ENCODE results near the gene BSG. TPM values are rescaled to one million over a fixed set of nuclear protein-coding genes. Genes with fewer than 3 reads are reported as not detected.

BSG gene
- total and polyA plus RNA-seq, 10 of the 15 experiments (the other 5 are each of a cell fraction or from before 2014, with no cell fraction given) = 2.8 to 297 (median 199) TPM

- SMC1A ChIA-PET (ENCODE audit: uncharacterized antibody, unreplicated experiment) = no interaction called here
- POLR2A ChIA-PET = no interaction called here
- Histone ChIP-seq H3K36me3 (ENCODE audit: control insufficient read depth in 2 of 2, insufficient read depth in 2 of 2, low read length in 1 of 2) (no peaks in the 10 kb centered on the region), H4K20me1 (ENCODE audit: control insufficient read depth, insufficient read depth) (no peaks in the 10 kb centered on the region), H3K4me3 (no peak overlapping the region), H3K4me2 (ENCODE audit: control insufficient read depth, insufficient read depth) (no peak overlapping the region), H3K27ac (ENCODE audit: control insufficient read depth, insufficient read depth) (no peak overlapping the region), H3K27me3 (replicated peaks in 1 of 2; ENCODE audit: control insufficient read depth in 2 of 2, insufficient read depth in 2 of 2, low read length in 1 of 2) (no peaks in the 10 kb centered on the region), H3K9ac (ENCODE audit: control insufficient read depth, insufficient read depth, low read length) (no peak overlapping the region), H3K4me1 (ENCODE audit: control insufficient read depth, insufficient read depth, low read length) (peaks cover 8% of the 10 kb centered on the region), H3K79me2 (ENCODE audit: control insufficient read depth, insufficient read depth, low read length) (no peaks in the 10 kb centered on the region), H2AFZ (ENCODE audit: control insufficient read depth, low read depth, low read length) (no peak overlapping the region), H3K9me3 (replicated peaks; ENCODE audit: control insufficient read depth, insufficient read depth, low read length) (no peaks in the 10 kb centered on the region)
- FAIRE-seq (no peak), DNase-seq (ENCODE audit: low read depth, low spot score) (no peak), ATAC-seq (no peak)
- RAD21 ChIA-PET (ENCODE audit: unreplicated experiment) = no interaction called here
- TF ChIP-seq SPI1 (IDR thresholded peaks at IDR 0.05; ENCODE audit: borderline replicate concordance, insufficient read depth, low read depth, low read length) = no peak
- TF ChIP-seq NKRF (conservative IDR thresholded peaks at IDR 0.05) = no peak
- no peak for TF ChIP-seq REST (IDR thresholded peaks at IDR 0.05; ENCODE audit: low read depth, low read length)
- no peak for TF ChIP-seq IRF5 (IDR thresholded peaks at IDR 0.05; ENCODE audit: borderline replicate concordance)
- no peak for TF ChIP-seq POLR2AphosphoS5 (IDR thresholded peaks at IDR 0.05; ENCODE audit: low read length)
- TF ChIP-seq IKZF1 (conservative IDR thresholded peaks at IDR 0.05) = no peak
- no peak for TF ChIP-seq CHD2 (IDR thresholded peaks at IDR 0.05; ENCODE audit: borderline replicate concordance, low read depth, low read length)
- no peak for TF ChIP-seq STAT3 (IDR thresholded peaks at IDR 0.05; ENCODE audit: low read depth, low read length)
- TF ChIP-seq EP300 (IDR thresholded peaks at IDR 0.05; ENCODE audit: borderline replicate concordance in 1 of 2, control insufficient read depth in 1 of 2, low read depth in 2 of 2, low read length in 2 of 2) = no peak
- no peak for TF ChIP-seq CREM (IDR thresholded peaks at IDR 0.05; ENCODE audit: low read depth)
- no peak for TF ChIP-seq ZNF274 (IDR thresholded peaks at IDR 0.05; ENCODE audit: insufficient read depth, insufficient read length)
- CTCF ChIA-PET = no interaction called here
- WGBS (ENCODE audit: insufficient coverage, insufficient replicate concordance, low lambda C conversion rate, missing lambda C conversion rate) = 58% methylated on average over 29 of the region's 30 CpGs
- BruUV-seq (replicated peaks) = no TSS peak
- intact Hi-C loops (cut with micrococcal nuclease; ENCODE audit: unreplicated experiment) = no loop called here
- in situ Hi-C loops (cut with MboI) = no loop called here
Measured at GRCh38 chr19:607301-608154, 35.1 kb downstream of the BSG start.
